Activated T-cell treated with anti-CD3 and anti-CD28 coated beads, Interleukin-2, amount 50 U/mL, for 4 hours (primary cell): ENCODE data around the gene HDGF. TPM values are rescaled to one million over a fixed set of nuclear protein-coding genes. Genes with fewer than 3 reads are reported as not detected.

ENCODE experiments used
- ATAC-seq, 2 donors: fragments of 200-7000 bp; cut with Tn5 transposase; one replicate each; pipeline ENCODE4 v1.10.0; 2021
- DNase-seq: peaks from one replicate; pipeline ENCODE4 v3.0.0-alpha.2; 2020
- H3K27me3 Mint-ChIP-seq: one replicate; pipeline ENCODE4 v1.8.0; 2021; ENCODE audit warnings: low read depth, mixed read lengths
- H3K36me3 Mint-ChIP-seq: one replicate; pipeline ENCODE4 v1.8.0; 2022; ENCODE audit warnings: mixed read lengths; ENCODE audit not compliant: insufficient read depth
- H3K4me1 Mint-ChIP-seq: one replicate; pipeline ENCODE4 v1.8.0; 2021; ENCODE audit warnings: low read depth, mixed read lengths
- H3K4me3 Mint-ChIP-seq: one replicate; pipeline ENCODE4 v1.8.0; 2021; ENCODE audit warnings: mild to moderate bottlenecking, moderate library complexity, mixed read lengths
- H3K9me3 Mint-ChIP-seq: one replicate; pipeline ENCODE4 v1.8.0; 2021; ENCODE audit warnings: mixed read lengths
- total RNA-seq, 3 donors: library from RNA; stranded (reverse); gene quantifications; one replicate each; pipeline ENCODE4 v1.2.1, GENCODE V29; 2021

Gene HDGF
- total RNA-seq, 3 donors from 2014 or later = 221 to 249 (median 230) TPM

DNA sequence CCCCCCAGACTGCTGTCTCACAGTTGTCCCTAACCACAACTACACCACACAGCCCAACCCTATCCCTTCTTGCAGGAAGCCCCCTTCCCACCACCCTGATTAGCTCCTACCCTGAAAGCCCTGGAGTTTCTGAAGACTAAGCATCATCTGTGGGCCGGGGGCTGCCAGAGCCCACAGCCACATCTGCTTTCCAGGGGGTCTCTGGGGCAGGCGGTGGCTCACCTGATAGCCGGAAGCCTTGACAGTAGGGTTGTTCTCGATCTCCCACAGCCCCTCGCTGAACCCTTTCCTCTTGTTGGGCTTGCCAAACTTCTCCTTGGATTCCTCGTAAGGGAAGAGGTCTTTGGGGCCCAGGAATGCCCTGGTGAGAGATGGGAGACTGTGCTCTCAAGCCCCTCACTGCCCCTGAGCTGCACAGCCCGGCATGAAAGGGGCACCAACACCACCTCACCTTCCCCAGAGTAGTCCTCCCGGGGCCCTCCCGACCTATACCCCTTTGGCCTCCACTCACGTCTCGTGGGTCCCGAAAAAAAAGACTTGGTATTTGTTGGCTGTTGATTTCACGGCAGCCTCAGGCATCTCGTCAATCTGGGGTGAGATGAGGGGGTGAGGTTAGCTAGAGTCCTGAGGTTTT is 6.6 kb downstream of the HDGF start:
- no peak for ATAC-seq
- no peaks in the 10 kb centered on the region for H3K27me3 Mint-ChIP-seq
- H3K4me3 Mint-ChIP-seq = no peak overlapping the region
- H3K9me3 Mint-ChIP-seq = no peaks in the 10 kb centered on the region
- no peak for DNase-seq
- H3K36me3 Mint-ChIP-seq = peaks cover 25% of the 10 kb centered on the region
- H3K4me1 Mint-ChIP-seq = peaks cover 58% of the 10 kb centered on the region

- Mint-ChIP-seq H3K9me3 (no peaks in the 10 kb centered on the region), H3K4me3 (no peak overlapping the region), H3K36me3 (peaks cover 25% of the 10 kb centered on the region), H3K27me3 (no peaks in the 10 kb centered on the region), H3K4me1 (peaks cover 53% of the 10 kb centered on the region)
- no peak for DNase-seq
- no peak for ATAC-seq
Observed at GRCh38 chr1:156744344-156744743, 7.1 kb downstream of the HDGF start.

- ATAC-seq (no peak), DNase-seq (no peak)
- Mint-ChIP-seq H3K4me1 (peaks cover 52% of the 10 kb centered on the region), H3K4me3 (no peak overlapping the region), H3K9me3 (no peaks in the 10 kb centered on the region), H3K27me3 (no peaks in the 10 kb centered on the region), H3K36me3 (peaks cover 28% of the 10 kb centered on the region)
Observed at GRCh38 chr1:156743367-156744302, 7.8 kb downstream of the HDGF start.

DNA sequence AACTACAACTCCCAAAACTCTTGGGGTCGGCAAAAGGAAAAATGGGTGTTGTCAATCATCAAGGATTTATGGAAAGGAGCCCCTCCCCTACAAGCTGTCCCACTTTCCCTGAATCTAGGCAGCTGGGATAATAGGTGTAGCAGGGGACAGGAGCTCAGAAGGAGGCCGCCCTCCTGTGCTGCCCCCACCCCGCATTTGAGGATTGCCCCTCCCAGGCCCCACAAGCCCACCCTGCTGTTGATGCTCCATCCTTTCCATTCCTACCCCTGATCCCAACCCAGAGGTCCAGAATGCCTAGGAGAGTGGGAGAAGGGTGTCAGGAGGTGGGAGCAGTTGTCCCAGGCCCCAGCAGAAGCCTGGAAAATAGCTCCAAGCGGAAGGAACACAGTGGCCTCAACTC is 8.7 kb downstream of the HDGF start:
- Mint-ChIP-seq H3K27me3 (no peaks in the 10 kb centered on the region), H3K9me3 (no peaks in the 10 kb centered on the region), H3K4me3 (no peak overlapping the region), H3K4me1 (peaks cover 44% of the 10 kb centered on the region), H3K36me3 (peaks cover 32% of the 10 kb centered on the region)
- no peak for ATAC-seq
- DNase-seq = no peak

DNA sequence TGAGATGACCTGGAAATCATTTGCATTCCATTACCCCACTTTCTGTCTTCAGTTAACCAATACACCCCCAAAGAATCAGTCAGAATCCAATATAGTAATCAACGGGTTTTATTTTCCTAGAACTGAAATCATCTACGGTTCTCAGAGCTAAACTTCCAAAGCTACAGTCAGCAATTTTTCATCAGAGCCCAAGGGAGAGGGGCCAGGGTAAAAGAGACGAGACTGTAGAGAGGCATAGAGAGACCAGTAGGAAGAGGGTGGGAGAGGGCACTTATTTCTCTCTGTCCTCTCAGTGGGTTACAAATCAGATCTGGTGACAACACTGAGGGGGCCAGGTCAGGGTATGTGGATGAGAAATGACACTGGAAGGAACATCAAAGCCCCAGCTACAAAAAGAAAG is 9.5 kb downstream of the HDGF start:
- DNase-seq = no peak
- Mint-ChIP-seq H3K27me3 (no peaks in the 10 kb centered on the region), H3K9me3 (no peaks in the 10 kb centered on the region), H3K4me3 (peak overlapping the region; percentile 92), H3K36me3 (peaks cover 35% of the 10 kb centered on the region), H3K4me1 (peaks cover 37% of the 10 kb centered on the region)
- ATAC-seq = no peak

DNA sequence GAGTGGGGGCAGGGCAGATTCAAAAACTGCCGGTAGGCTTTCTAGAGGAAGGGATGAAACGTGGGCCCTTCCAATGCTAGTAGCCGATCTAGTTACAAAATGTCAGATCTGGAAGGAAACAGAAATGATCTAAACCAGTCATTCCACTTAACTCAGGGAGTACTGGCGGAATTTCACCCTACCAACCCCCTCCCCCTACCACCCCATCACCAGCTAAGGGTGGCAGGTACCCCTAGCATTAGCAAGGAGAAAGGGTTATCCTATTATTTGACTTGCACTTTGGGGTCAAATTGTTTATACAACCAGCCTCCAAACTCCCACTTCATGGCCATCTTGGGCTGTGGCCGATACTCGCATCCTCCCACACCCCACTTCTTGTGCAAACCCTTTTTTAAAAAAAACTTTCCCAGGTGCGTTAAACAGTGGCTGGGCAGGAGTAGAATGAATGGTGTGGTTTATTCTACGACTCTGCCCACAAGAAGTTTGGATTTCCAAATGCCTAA is 9.9 kb downstream of the HDGF start:
- no peak for DNase-seq
- Mint-ChIP-seq H3K4me3 (peak overlapping the region; percentile 92), H3K36me3 (peaks cover 35% of the 10 kb centered on the region), H3K4me1 (peaks cover 35% of the 10 kb centered on the region), H3K9me3 (no peaks in the 10 kb centered on the region), H3K27me3 (no peaks in the 10 kb centered on the region)
- no peak for ATAC-seq

DNA sequence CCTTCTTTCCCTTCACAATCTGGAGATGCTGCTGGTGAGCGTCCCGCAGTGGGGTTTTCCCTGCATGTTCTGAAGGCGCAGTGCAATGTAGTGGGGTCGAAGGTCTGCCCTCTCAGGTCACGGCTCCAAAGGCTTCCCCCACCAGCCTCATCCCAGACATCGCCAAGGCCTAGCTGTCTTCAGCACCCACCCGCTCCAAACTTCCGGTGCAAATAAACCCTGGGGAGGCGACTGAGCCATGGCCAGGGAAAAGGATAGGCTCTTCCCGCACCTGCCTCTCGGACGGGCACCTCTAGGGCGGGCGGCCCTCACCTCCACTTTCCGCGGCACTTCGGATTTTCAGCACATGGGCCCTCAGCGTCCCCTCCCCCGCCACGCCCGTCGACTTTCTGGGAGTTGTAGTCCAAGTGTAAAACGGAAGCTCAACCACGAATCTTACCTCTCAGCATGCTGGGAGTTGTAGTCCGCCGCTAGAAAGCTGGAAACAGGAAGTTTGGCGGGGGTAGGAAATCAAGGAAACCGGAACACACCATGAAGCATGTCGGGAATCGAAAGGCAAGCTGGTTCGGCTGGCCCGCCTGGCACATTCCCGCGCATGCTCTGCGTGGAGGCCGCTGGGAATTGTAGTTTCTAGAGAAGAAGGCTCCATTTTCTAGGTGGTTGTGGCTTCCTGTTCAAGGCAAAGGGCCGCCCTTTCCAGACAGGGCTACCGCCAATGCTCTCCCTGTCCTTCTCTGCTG is 10.6 kb downstream of the HDGF start, which contains the start of gene MRPL24:
Gene MRPL24, minus strand, starts transcription at position 348 of the 740 bp plus-strand sequence. CDS start 2,384 bp downstream, outside the sequence.
- Mint-ChIP-seq H3K36me3 (peaks cover 33% of the 10 kb centered on the region), H3K27me3 (no peaks in the 10 kb centered on the region), H3K4me1 (peaks cover 30% of the 10 kb centered on the region), H3K9me3 (no peaks in the 10 kb centered on the region), H3K4me3 (peak within 1 kb of the TSS; percentile 92)
- ATAC-seq (peak; percentile 88 to 93), DNase-seq (peak; percentile 92)

- H3K4me3 Mint-ChIP-seq = peak overlapping the region; percentile 92
- ATAC-seq (peak in 1 of 2 donors; percentile 23), DNase-seq (no peak)
- no peaks in the 10 kb centered on the region for H3K9me3 Mint-ChIP-seq
- H3K36me3 Mint-ChIP-seq = peaks cover 28% of the 10 kb centered on the region
- peaks cover 24% of the 10 kb centered on the region for H3K4me1 Mint-ChIP-seq
- no peaks in the 10 kb centered on the region for H3K27me3 Mint-ChIP-seq
Observed at GRCh38 chr1:156740237-156740740, 11.2 kb downstream of the HDGF start.

DNA sequence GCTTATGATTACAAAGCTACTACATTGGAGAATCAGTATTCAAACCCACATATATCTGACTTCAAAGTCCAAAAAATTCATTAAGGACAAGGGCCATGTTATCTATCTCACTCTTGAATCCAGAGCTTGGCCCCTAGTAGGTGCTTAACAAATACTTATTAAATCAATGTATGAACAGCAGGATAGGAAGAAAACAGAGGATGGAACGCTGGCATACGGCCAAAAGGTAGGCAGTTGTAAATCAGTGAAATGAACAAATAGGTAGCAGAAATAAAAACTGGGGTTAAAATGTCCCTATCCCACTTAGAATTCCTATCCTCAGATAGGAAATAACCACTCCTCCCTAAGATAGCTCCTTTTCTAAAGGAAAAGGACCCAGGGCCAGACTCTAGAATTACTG is 12.6 kb downstream of the HDGF start:
- peaks cover 26% of the 10 kb centered on the region for H3K36me3 Mint-ChIP-seq
- H3K4me1 Mint-ChIP-seq = peaks cover 21% of the 10 kb centered on the region
- ATAC-seq (no peak), DNase-seq (no peak)
- no peaks in the 10 kb centered on the region for H3K27me3 Mint-ChIP-seq
- no peaks in the 10 kb centered on the region for H3K9me3 Mint-ChIP-seq
- H3K4me3 Mint-ChIP-seq = peak overlapping the region; percentile 14

- Mint-ChIP-seq H3K4me1 (peaks cover 21% of the 10 kb centered on the region), H3K36me3 (peaks cover 22% of the 10 kb centered on the region), H3K9me3 (no peaks in the 10 kb centered on the region), H3K4me3 (no peak overlapping the region), H3K27me3 (no peaks in the 10 kb centered on the region)
- DNase-seq (no peak), ATAC-seq (no peak)
Observed at GRCh38 chr1:156738407-156738806, 13.1 kb downstream of the HDGF start.

GRCh38 chr1:156733989-156734584 is 17.4 kb downstream of the HDGF start:
- DNase-seq (no peak), ATAC-seq (no peak)
- Mint-ChIP-seq H3K27me3 (no peaks in the 10 kb centered on the region), H3K4me1 (peaks cover 13% of the 10 kb centered on the region), H3K9me3 (no peaks in the 10 kb centered on the region), H3K36me3 (peaks cover 12% of the 10 kb centered on the region), H3K4me3 (no peak overlapping the region)

DNA sequence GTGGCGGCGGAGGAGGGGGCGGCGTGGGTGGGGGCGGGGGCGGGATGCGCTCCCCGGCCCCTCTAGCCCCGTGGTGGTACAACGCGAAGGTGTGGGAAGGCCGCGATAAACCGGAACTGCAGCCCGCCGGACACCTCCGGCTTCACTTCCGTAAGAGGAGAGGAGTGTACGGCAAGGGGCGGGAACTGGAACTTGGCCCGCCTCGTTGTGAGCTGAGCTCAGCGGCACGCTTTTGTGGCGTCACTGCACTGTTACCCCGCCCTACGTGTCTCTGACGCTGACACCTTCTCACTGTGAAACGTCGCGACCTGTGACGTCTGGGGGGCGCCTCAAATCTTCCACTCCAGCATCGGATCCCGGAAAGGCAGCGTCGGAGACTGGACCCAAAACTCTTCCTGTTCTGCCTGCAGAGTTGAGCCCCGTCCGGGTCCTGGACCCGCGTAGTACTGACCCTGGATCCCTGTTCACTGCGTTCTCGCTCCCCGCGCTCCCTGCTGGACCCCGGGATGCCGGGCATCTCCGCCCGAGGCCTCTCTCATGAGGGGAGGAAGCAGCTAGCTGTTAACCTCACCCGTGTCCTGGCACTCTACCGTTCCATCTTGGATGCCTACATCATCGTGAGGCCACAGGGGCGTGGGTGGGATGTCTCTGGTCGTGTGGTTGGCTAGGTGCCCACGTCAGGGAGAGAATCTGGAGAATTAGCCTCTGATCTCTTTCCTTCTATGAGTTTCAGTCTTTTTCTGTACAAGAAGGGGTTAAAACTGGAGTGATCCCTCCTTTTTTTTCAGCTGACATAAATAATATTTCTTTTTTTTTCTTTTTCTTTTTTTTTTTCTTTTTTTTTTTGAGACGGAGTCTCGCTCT is 22.6 kb downstream of the HDGF start, which contains the start of gene ISG20L2:
Gene ISG20L2, minus strand, starts transcription at position 168 of the 864 bp plus-strand sequence. CDS start 1,114 bp downstream, outside the sequence.
- Mint-ChIP-seq H3K4me3 (no peak within 1 kb of the TSS), H3K9me3 (no peaks in the 10 kb centered on the region), H3K36me3 (peaks cover 14% of the 10 kb centered on the region), H3K4me1 (peaks cover 18% of the 10 kb centered on the region), H3K27me3 (no peaks in the 10 kb centered on the region)
- DNase-seq (peak; percentile 90), ATAC-seq (peak; percentile 93 to 94)
